H9 (cell line): ENCODE measurements around the gene SHISAL2B. TPM values are rescaled to one million over a fixed set of nuclear protein-coding genes. Genes with fewer than 3 reads are reported as not detected.

ENCODE experiments used
- DNase-seq: peaks from one replicate; pipeline ENCODE4 v3.0.0-alpha.2; 2017
- H2AFZ ChIP-seq: one replicate; pipeline ENCODE4 v1.6.1; 2013; ENCODE audit warnings: mild to moderate bottlenecking, low read length, control low read depth, moderate library complexity
- H2AK5ac ChIP-seq: 2 replicates; pipeline ENCODE4 v1.6.1; 2013; ENCODE audit warnings: low read length, control low read depth, mixed read lengths; ENCODE audit not compliant: insufficient read length
- H2BK120ac ChIP-seq: one replicate; pipeline ENCODE4 v1.6.1; 2013; ENCODE audit warnings: low read depth, mild to moderate bottlenecking, low read length, control low read depth, inconsistent platforms; ENCODE audit not compliant: poor library complexity, severe bottlenecking
- H2BK12ac ChIP-seq: 2 replicates; pipeline ENCODE4 v1.6.1; 2013; ENCODE audit warnings: low read length, control low read depth, mixed read lengths, low read depth; ENCODE audit not compliant: insufficient read length
- H2BK15ac ChIP-seq: 2 replicates; pipeline ENCODE4 v1.6.1; 2013; ENCODE audit warnings: low read depth, low read length, control low read depth
- H2BK20ac ChIP-seq: one replicate; pipeline ENCODE4 v1.6.1; 2013; ENCODE audit warnings: low read depth, mild to moderate bottlenecking, low read length, control low read depth, inconsistent platforms; ENCODE audit not compliant: poor library complexity, severe bottlenecking
- H2BK5ac ChIP-seq: 2 replicates; pipeline ENCODE4 v1.6.1; 2013; ENCODE audit warnings: low read length, control low read depth, mixed read lengths; ENCODE audit not compliant: insufficient read length
- H3K14ac ChIP-seq: 2 replicates; pipeline ENCODE4 v1.6.1; 2013; ENCODE audit warnings: low read length, control low read depth; ENCODE audit not compliant: insufficient read depth
- H3K18ac ChIP-seq: 2 replicates; pipeline ENCODE4 v1.6.1; 2013; ENCODE audit warnings: low read depth, mild to moderate bottlenecking, mixed read lengths, low read length, control low read depth; ENCODE audit not compliant: insufficient read length
- H3K23ac ChIP-seq: 2 replicates; pipeline ENCODE4 v1.6.1; 2013; ENCODE audit warnings: low read length, control low read depth, mixed read lengths, low read depth; ENCODE audit not compliant: insufficient read length
- H3K23me2 ChIP-seq: 2 replicates; pipeline ENCODE4 v1.6.1; 2013; ENCODE audit warnings: low read depth, mild to moderate bottlenecking, mixed read lengths, low read length, control low read depth; ENCODE audit not compliant: insufficient read length, poor library complexity, severe bottlenecking
- H3K27ac ChIP-seq: 2 replicates; pipeline ENCODE4 v1.5.1; 2013; ENCODE audit warnings: low read length, control low read depth, mixed read lengths, low read depth; ENCODE audit not compliant: insufficient read length
- H3K27me3 ChIP-seq: 2 replicates; pipeline ENCODE4 v1.6.1; 2013; ENCODE audit warnings: low read length, control low read depth, inconsistent platforms; ENCODE audit not compliant: insufficient read depth
- H3K4ac ChIP-seq: 2 replicates; pipeline ENCODE4 v1.6.1; 2013; ENCODE audit warnings: low read depth, mild to moderate bottlenecking, control low read depth, inconsistent platforms, low read length, moderate library complexity
- H3K4me1 ChIP-seq: 2 replicates; pipeline ENCODE4 v1.6.1; 2013; ENCODE audit warnings: low read length, control low read depth, inconsistent platforms; ENCODE audit not compliant: insufficient read depth
- H3K4me2 ChIP-seq: 2 replicates; pipeline ENCODE4 v1.6.1; 2013; ENCODE audit warnings: low read length, control low read depth, mixed read lengths; ENCODE audit not compliant: insufficient read length, insufficient read depth
- H3K56ac ChIP-seq: 2 replicates; pipeline ENCODE4 v1.6.1; 2013; ENCODE audit warnings: low read depth, mild to moderate bottlenecking, mixed read lengths, low read length, control low read depth; ENCODE audit not compliant: insufficient read length
- H3K79me1 ChIP-seq: 2 replicates; pipeline ENCODE4 v1.6.1; 2013; ENCODE audit warnings: low read depth, mild to moderate bottlenecking, moderate library complexity, low read length, control low read depth, inconsistent platforms; ENCODE audit not compliant: insufficient read depth, poor library complexity, severe bottlenecking
- H3K79me2 ChIP-seq: 2 replicates; pipeline ENCODE4 v1.6.1; 2013; ENCODE audit warnings: low read length, control low read depth, inconsistent platforms; ENCODE audit not compliant: insufficient read depth
- H3K9ac ChIP-seq: 2 replicates; pipeline ENCODE4 v1.6.1; 2013; ENCODE audit warnings: low read length, control low read depth, mixed read lengths; ENCODE audit not compliant: insufficient read length; ENCODE audit errors: extremely low read depth
- H3K9me3 ChIP-seq: one replicate; pipeline ENCODE4 v1.6.1; 2013; ENCODE audit warnings: low read depth, low read length, inconsistent platforms; ENCODE audit not compliant: control insufficient read depth
- H3T11ph ChIP-seq: one replicate; pipeline ENCODE4 v1.6.1; 2013; ENCODE audit warnings: mild to moderate bottlenecking, low read length, control low read depth, inconsistent platforms
- H4K20me1 ChIP-seq: one replicate; pipeline ENCODE4 v1.6.1; 2013; ENCODE audit not compliant: control insufficient read depth, insufficient read length, insufficient read depth
- H4K5ac ChIP-seq: 2 replicates; pipeline ENCODE4 v1.6.1; 2013; ENCODE audit warnings: low read depth, mild to moderate bottlenecking, mixed read lengths, low read length, control low read depth; ENCODE audit not compliant: insufficient read length
- H4K8ac ChIP-seq: replicated peaks from 2 replicates; pipeline ENCODE4 v1.6.1; 2013; ENCODE audit warnings: low read length, control low read depth, mixed read lengths, low read depth; ENCODE audit not compliant: insufficient read length
- H4K91ac ChIP-seq: 2 replicates; pipeline ENCODE4 v1.6.1; 2013; ENCODE audit warnings: low read depth, mild to moderate bottlenecking, moderate library complexity, mixed read lengths, low read length, control low read depth; ENCODE audit not compliant: insufficient read length
- H3K27ac Mint-ChIP-seq, 3 experiments: 2 replicates in 2 of 3; 3 replicates in 1 of 3; pipeline ENCODE4 v1.8.0; 2020 to 2021; ENCODE audit warnings: mixed read lengths in 3 of 3, mild to moderate bottlenecking in 1 of 3, moderate library complexity in 1 of 3
- H3K27me3 Mint-ChIP-seq: 2 replicates; pipeline ENCODE4 v1.8.0; 2021; ENCODE audit warnings: low read depth, mild to moderate bottlenecking, moderate library complexity, mixed read lengths
- H3K36me3 Mint-ChIP-seq, 3 experiments: 2 replicates in 2 of 3; 3 replicates in 1 of 3; pipeline ENCODE4 v1.8.0; 2020 to 2021; ENCODE audit warnings: low read depth in 3 of 3, mixed read lengths in 3 of 3; ENCODE audit not compliant: insufficient read depth in 1 of 3
- H3K4me1 Mint-ChIP-seq, 2 experiments: 2 replicates each; pipeline ENCODE4 v1.8.0; 2020; ENCODE audit warnings: mixed read lengths in 2 of 2
- H3K4me3 Mint-ChIP-seq, 2 experiments: 2 replicates in 1 of 2; 3 replicates in 1 of 2; pipeline ENCODE4 v1.8.0; 2020 to 2021; ENCODE audit warnings: mild to moderate bottlenecking in 2 of 2, mixed read lengths in 2 of 2, moderate library complexity in 1 of 2
- H3K9me3 Mint-ChIP-seq, 2 experiments: 2 replicates in 1 of 2; 3 replicates in 1 of 2; pipeline ENCODE4 v1.8.0; 2020; ENCODE audit warnings: mild to moderate bottlenecking in 2 of 2, mixed read lengths in 2 of 2, moderate library complexity in 1 of 2
- total RNA-seq: library from RNA; stranded (reverse); gene quantifications from 2 replicates; pipeline ENCODE4 v1.2.1, GENCODE V29; 2021
- TF ChIP-seq, protein P1 (sequence below): fragments of 200-600 bp; sonication (generic); conservative IDR thresholded peaks from 3 replicates; pipeline ENCODE4 v1.8.0; 2021; ENCODE audit warnings: antibody characterized with exemption, mild to moderate bottlenecking

The SHISAL2B gene
- total RNA-seq, 1 experiment from 2014 or later = 5.0 TPM

DNA sequence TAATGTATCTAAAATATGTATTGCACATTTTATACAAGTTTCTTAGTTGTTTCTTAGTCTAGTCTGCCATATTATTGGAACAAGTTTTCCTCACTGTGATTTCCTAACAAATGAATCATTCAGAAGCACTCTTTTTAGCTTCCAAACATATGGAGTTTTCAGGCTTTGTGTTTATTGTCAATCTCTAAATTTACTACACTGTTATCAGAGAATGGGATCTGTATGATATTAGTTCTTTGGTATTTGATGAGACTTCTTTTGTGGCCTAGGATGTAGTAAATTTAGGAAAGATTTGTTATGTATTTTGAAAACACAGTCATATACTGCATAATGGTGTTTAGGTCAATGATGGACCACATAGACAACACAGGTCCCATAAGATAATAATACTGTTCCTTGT is 52.5 kb downstream of the SHISAL2B start:
- no peak overlapping the region for H3K27ac Mint-ChIP-seq
- Histone ChIP-seq H2AK5ac (no peak overlapping the region), H3K27ac (no peak overlapping the region), H3K9ac (no peak overlapping the region), H4K5ac (no peak overlapping the region), H4K8ac (no peak overlapping the region), H3K4me1 (no peaks in the 10 kb centered on the region; the same call in 1 of the 2 replicates), H3K14ac (no peak overlapping the region), H2BK12ac (no peak overlapping the region), H3K79me2 (no peaks in the 10 kb centered on the region), H3K4me2 (no peak overlapping the region), H3K18ac (no peak overlapping the region), H2BK5ac (no peak overlapping the region), H3T11ph (no peak overlapping the region), H2BK15ac (no peak overlapping the region), H4K91ac (no peak overlapping the region), H2BK20ac (no peak overlapping the region), H3K56ac (no peak overlapping the region), H3K4ac (no peak overlapping the region), H3K79me1 (no peaks in the 10 kb centered on the region), H3K27me3 (no peaks in the 10 kb centered on the region), H2AFZ (no peak overlapping the region), H3K23ac (no peak overlapping the region), H4K20me1 (no peaks in the 10 kb centered on the region), H3K9me3 (no peaks in the 10 kb centered on the region), H2BK120ac (no peak overlapping the region), H3K23me2 (no peaks in the 10 kb centered on the region)
- peaks cover 5 to 13% of the 10 kb centered on the region in 2 experiments for H3K4me1 Mint-ChIP-seq
- H3K36me3 Mint-ChIP-seq = peaks cover 2 to 26% (median 19%) of the 10 kb centered on the region in 3 experiments
- H3K27me3 Mint-ChIP-seq = no peaks in the 10 kb centered on the region
- no peak overlapping the region for H3K4me3 Mint-ChIP-seq
- no peak for DNase-seq
- no peaks in the 10 kb centered on the region for H3K9me3 Mint-ChIP-seq
- TF ChIP-seq, protein P1, sequence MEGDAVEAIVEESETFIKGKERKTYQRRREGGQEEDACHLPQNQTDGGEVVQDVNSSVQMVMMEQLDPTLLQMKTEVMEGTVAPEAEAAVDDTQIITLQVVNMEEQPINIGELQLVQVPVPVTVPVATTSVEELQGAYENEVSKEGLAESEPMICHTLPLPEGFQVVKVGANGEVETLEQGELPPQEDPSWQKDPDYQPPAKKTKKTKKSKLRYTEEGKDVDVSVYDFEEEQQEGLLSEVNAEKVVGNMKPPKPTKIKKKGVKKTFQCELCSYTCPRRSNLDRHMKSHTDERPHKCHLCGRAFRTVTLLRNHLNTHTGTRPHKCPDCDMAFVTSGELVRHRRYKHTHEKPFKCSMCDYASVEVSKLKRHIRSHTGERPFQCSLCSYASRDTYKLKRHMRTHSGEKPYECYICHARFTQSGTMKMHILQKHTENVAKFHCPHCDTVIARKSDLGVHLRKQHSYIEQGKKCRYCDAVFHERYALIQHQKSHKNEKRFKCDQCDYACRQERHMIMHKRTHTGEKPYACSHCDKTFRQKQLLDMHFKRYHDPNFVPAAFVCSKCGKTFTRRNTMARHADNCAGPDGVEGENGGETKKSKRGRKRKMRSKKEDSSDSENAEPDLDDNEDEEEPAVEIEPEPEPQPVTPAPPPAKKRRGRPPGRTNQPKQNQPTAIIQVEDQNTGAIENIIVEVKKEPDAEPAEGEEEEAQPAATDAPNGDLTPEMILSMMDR = no peak
